ENCODE measurements around the gene METRN.

- TF ChIP-seq CTCF (IDR thresholded peaks at IDR 0.05) (no peak), ZFX (IDR thresholded peaks at IDR 0.05; ENCODE audit: borderline replicate concordance) (no peak)
Measured at GRCh38 chr16:678209-678857, 36.6 kb upstream of the METRN start.

Data from 22Rv1 (cell line).